NCI-H526 treated with DMSO at 0.1 percent for 48 hours (cell line): ENCODE data around the gene LRP2.
A peak's percentile ranks its signal among the peaks of the same experiment; 100 is the strongest.

Source experiments
- DNase-seq: peaks from one replicate; lab custom pipeline; 2025; lab: John Stamatoyannopoulos, UW

Gene LRP2

DNA sequence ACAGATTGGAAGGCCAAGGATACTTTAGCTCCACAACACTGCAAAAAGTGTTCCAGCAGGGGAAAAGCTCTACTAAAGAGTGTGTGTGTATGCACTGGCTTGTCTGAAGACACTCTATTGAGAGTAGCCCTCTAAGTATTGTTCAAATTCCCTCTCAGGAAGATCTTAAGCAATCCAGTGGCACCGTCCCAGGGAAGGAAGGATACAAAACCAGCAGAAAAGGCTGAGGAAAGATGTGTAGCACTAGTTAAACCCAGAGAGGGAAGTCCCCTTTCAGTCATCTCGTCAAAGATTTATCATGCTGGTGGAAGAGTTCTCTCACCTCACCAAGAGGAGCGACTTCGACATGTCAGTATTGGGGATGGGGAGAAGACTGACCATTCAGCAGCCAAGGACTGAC, 242.5 kb downstream of the LRP2 start:
- no peak for DNase-seq

DNA sequence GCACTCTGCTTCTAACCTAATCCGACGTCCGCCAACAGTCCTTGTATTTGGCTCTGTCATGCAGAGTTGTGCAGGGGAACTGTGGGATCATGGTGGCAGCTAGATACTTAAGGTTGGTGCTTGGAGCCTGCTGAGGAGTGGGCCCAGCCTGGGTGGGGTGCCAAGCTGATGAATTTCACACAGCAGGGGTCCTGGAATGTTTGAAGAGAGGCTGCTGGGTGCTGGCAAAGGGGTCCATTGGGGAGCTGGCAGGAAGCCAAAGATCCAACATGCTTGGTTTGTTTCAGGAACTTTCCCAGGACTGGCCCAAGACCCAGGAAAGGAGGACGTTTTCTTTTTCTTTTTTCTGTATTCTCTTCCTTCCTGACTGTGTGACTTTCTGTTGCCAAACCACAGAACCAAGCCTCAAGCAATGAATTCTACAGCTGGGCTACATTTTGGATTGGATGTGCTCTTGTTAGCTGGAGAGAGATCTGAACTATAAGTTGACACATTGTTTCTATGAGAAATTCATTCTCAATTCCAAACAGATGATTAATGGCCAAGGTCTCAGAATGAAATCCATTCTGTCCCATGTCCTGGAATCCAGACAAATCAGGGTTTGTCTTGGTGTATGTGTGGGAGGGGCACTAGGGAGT, 243.1 kb downstream of the LRP2 start:
- DNase-seq: no peak

DNA sequence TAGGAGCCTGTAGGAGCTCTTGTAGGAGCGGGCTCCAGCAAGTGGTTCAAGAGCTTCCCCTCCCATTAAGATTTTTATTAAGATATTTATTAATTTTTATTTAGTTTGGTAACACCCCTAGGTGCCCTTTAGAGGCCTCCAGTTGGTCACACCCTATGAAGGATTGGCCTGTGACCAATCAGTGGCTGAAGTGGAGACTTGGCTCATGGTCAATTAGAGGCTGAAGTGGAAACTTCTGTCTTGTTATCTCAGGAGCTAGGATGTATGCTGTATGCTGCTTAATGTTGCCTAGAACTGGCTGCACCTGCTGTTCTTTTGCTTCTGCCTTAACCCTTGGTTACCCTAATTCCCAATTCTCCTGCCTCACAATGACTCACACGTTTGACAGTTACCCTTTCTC, 244.3 kb downstream of the LRP2 start:
- DNase-seq: no peak

DNA sequence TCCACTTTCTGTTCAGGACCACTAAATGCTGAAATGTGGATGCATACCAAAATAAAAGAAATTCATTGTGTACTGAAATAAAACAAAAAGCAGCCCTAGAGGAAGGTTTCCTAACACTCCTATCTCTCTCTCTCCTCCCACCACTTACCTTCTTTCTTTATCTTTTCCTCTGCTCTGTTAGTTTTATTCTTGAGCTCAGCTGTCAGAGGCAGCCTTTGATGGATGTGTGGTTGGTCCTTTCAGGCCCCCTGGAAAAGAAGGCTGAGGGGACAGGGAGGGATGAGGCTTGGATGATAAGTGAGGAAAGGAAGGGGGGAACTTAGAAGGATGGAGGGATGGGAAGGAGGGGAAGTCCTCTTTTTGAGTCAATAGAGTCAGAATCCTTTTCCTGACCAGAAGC, 245.3 kb downstream of the LRP2 start:
- no peak for DNase-seq

DNA sequence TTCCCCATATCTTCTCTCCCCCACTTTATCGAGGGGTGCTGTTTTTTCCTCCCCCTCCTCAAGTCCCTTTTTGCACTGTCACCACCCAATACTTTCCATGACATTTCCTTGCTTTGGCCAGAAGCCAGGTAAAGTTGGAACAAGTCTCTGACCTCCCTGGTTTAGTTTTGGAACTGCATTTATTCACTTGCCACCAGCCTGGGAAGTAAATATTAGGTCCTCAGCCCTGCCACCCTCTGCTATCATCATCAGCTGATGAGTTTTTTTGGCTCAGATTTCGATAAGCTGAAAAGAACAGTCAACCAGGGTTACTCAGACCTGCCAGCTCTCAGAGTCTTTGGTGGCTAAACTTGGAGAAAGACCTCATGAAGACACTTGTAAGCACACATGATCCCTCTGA, 246.0 kb downstream of the LRP2 start:
- DNase-seq: no peak

DNA sequence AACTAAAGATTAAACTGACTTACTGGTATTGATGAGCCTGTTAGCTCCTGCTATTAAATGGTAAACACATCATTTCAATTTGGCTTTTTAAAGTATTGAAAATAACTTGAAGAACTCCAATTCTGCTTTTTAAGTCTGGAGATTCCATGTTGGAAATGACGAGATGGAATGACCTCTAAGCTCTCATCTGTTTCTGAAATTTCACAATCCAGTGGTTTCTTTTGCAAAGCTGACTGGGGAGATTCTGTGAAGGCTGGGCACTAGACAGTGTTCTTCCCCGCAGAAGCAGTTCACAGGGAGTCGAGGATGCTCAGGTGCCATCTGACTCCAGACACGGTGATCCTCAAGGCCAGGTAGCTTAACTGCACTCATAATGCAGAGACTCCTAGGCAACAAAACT, 248.3 kb downstream of the LRP2 start:
- no peak for DNase-seq

DNA sequence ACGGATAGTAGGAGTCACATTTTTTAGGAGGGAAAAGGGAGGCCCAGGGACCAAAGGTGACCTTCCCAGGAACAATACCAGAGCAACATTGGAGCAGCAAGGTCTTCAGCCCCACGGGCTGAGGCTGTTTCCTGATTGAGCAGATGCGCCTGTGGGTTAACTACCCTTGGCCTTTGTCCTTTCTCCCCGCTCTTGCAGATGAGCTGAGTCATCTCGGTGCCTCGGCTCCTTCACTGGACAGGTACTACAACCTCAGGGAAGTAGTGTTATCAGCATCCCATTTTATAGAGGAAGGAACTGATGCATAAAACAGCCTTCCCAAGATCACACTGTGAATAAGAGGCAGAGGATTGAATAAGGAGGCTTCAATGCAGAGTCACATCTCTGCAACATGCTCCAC, 249.5 kb downstream of the LRP2 start:
- DNase-seq: no peak

DNA sequence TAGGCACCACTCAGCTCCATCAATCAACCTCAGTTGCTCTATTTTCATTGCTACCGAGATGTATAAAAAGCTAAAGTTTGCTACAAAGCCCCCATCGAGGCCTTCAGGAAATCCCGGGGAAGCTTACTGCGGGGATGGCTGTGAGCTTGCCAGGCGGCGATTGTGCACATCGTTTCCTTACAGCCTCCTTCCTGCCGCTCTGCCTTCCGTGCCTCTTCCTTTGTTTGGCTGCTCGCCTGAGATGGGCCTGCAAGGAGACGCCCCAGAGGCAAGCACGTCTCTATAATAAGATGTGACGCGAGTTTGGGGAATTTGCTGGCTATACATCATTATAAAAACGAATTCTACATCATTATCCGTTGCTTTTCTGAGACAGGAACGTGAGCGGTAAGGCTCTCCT, 251.4 kb downstream of the LRP2 start:
- no peak for DNase-seq

DNA sequence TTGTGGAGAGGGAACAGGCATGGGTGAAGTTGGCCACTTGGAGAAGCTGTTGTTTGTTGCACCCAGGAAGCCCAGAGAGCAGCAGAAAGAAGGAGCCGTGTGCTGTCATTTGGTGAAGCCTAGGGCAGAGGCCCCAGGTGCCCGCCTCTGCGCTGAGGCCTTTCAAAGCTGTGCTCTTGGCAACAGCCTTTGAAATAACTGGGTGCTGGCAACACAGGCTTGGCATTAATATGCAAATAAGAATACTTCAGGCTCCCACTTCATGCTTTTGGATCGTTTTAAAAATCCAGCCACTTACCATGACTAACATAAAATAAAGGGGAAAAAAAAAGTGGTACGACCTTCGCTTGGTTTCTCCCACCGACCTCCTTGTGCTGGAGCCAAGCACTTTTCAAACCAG, 251.9 kb downstream of the LRP2 start:
- DNase-seq: no peak

DNA sequence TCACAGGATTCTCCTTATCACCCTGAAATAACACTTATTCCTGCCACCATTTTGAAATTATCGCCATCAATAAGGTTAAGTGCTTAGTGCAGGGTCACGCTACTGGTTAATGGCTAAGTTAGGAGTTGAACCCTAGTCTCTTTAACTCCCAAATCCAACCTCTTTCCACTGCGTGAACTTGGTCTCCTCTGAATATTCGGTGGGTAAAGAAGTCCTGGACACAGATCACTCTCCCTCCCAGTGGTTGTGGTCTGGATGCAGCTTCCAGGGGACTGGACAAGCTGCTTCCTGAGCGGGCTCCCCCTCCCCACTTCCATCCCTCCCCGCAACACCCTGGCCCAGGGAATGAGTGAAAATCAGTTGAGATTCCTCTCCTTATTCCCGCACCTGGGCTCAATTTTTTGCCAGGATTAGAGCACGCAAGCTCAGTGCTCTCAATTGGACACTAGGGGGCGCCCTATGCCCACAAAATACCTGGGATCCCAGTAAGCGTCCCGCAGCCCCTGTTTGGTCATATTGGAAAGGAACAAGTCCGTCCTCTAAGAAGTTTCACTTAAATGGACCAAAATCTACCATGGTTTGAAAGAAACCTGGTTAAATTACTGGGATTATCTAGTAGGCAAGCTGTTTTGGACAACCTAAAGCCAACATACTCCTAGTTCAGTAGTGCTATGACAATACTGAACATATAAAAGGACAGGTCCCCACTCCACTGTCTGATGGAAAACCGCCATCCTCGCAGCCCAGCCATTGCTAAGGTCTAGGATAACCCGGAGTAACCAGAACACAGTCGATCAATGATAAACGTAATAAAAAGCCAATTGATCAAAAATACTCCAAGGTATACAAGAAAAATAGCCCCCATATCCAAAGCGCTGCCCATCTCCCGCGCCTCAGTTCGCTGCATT, 252.6 kb downstream of the LRP2 start:
- DNase-seq: peak; percentile 60

DNA sequence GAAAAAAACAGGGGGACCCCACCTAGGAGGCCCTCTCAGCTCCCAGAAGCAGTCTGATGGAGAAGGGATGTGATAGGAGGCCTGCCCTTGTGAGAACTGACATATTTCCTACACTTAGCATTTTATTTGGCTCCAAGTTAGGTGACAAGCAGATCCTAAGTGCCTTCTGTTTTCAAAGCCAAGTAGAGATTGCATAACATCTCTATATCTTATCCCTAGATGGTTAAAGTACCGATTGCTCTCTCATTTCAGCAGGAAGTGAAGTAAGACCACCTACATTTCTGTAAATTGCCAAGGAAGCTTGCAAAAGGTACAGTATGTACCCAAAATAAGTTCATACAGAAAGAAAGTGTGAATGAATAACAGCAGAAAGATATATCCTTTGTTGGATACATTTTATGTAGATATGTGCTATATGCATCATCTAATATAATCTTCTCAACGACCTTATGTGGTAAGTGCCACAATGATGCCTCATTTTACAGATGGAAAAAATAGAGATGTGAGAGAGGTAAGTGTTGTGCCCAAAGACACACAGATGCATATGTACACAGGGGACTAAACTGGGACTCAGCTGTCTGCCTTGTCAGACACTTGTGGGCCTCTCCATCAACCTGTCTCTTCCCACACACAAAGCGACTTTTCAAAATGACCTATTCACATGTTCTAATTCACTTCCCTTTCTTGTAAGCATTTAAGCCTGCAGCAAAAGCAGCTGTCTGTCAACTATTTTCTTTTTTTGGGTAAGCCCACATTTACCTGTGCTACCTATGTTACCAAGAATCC, 254.0 kb downstream of the LRP2 start:
- no peak for DNase-seq

DNA sequence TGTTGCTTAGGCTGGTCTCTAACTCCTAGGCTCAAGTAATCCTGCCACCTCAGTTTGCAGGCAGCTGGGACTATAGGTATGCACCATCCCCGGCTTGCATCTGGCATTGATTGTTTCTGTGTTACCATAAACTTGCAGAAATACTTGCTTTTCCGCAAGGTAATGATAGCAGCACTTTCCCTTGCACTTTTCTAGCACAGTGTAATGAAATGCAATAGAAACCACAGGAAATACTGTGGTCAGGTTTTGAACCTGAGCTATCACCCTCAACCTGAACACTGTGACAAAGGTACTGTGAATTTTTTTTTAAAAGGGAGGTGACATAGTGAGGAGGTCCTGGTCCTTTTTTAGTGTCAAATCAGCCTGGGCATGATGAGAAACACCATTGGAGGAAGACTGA, 254.7 kb downstream of the LRP2 start:
- DNase-seq: no peak

DNA sequence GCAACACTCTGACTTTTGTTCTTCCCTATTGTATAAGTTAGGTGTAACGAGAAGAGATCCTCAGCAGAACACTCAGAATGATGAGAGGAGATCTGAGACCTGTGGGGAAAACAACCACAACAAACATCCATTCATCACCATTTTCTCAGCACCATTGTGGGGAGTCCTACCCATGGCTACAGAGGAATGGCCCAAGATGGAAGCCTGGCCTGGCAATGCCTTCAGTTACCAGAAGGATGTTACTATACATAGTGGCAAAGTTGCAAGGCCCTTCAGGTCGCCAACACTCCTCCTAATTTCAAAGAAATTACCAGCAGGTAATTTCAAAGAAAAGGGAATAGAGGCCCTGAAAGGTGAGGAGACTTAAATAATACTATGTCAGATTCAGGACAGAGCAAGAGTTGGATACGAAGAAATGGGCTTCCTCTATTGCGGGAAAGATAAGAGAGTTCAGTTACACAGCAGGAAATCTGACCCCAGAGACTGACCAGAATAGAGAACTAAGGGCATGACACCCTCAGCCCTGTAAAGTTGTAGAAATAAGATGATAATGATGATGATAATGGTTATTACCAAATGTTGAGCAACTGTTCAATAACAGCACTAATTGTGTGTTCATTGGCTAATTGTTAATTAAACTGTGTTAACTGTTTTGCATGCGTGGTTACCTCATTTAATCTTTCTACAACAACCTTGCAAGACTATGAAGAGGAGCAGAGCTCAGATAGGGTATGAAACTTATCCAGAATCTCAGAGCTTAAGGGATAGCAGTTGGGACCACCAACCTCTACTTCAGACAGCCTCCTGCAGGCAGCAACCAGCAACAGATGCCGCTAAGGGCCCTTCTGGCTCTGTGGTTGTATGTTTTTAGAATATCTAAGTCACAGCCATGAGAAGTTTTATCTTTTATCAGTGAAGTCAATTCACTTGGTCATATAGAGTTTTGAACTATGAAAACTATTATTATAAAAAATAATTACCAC, 255.5 kb downstream of the LRP2 start:
- no peak for DNase-seq

DNA sequence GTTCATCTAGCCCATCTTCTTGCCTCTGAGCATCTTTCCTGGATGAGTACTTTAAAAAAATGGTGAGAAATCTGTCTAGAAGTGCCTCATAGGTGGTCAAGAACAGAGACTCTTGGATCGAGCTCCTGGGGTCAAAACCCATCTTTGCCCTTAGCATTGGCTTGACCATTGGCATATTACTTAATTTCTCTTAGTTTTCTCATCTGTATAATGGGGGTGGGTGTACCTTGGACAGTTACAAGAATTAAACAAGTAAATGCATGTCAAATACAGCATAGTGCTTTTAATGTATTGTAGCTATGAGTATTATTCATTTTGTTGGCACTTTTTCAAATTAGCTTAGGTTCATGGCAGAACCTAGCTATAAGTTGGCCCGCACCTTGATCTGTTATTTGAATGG, 256.2 kb downstream of the LRP2 start:
- DNase-seq: no peak

DNA sequence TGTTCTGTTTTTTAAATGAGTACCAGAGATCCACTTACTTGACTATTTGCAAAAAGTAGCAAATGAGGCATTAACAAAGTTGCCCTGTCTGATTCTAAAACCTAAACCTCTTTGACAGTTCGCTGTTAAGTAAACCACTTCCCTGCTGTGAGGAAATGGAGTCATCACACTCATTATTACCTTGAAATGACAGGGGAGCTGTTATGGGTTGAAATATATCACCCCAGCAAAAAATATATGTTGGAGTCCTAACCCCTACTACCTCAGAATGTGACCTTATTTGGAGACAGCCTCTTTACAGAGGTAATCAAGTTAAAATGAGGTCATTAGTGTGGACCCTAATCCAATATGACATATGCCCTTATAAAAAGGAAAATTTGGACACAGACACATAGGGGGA, 256.9 kb downstream of the LRP2 start:
- no peak for DNase-seq

DNA sequence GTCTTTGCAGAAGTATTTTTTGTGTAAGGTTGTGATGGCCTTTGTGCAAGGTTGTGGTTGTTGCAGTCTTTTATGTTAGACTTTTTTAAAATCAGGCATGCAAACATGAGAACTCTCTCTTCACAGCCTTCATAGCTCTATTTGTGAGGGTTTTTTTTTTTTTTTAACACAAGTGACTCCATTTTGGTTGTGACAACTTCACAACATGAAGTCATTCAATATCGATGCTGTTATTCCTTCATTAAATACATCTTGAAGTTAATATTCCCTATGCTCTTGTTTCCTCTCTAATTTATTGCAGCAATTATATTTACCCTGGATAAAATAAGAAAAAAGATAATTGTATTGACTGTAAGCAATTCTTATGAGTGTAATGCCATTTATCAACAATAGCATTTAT, 257.5 kb downstream of the LRP2 start:
- no peak for DNase-seq

DNA sequence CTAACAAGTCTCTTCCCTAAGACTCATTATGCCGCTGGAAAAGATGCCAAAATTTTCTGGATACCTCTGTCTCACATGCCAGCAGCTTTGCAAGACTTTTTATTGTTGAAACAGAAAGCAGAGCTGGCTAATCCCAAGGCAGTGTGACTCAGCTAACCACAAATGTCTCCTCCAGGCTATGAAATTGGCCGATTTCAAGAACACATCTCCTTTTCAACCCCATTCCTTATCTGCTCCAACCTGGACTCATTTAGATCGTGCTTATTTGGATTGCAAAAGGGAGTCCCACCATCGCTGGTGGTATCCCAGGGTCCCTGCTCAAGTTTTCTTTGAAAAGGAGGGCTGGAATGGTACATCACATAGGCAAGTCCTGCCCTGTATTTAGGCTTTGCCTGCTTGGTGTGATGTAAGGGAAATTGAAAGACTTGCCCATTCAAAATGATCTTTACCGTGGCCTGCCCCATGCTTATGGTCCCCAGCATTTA, 266.7 kb downstream of the LRP2 start:
- DNase-seq: no peak

DNA sequence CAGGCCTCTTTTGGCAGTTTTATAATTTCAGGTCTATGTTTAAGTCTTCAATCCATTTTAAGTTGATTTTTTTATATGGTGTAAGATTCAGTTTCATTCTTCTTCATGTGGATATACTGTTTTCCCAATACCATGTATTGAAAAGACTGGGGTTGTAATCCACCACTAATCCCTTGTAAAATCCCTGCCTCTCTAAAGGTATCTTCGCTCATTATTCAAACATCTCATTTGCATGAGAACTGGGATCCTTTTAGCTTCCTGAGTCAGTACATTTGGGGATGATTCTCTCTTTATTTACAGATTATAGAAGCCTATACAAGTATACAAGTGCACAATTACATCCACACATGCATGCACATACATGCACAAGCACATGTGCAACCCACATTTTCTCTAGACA, 267.7 kb downstream of the LRP2 start:
- DNase-seq: no peak

DNA sequence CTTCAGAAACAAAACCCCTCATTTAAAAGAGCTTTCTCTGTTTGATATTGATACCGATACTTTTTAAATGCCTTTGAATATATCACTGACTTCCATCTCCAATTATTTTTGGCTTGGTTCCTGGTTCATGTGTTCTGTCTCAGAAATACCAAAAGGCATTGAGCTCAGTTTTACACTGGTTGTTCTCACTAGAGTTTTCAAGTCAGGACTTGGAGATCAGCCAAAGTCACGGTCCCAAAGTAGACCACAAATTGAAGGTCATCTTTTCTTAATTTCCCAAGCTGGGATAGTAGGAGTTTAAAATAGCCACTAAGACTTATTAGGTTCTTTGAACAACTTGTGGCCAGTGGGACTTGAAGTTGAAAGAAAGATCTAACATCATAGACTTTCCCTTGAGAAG, 268.8 kb downstream of the LRP2 start:
- DNase-seq: no peak

DNA sequence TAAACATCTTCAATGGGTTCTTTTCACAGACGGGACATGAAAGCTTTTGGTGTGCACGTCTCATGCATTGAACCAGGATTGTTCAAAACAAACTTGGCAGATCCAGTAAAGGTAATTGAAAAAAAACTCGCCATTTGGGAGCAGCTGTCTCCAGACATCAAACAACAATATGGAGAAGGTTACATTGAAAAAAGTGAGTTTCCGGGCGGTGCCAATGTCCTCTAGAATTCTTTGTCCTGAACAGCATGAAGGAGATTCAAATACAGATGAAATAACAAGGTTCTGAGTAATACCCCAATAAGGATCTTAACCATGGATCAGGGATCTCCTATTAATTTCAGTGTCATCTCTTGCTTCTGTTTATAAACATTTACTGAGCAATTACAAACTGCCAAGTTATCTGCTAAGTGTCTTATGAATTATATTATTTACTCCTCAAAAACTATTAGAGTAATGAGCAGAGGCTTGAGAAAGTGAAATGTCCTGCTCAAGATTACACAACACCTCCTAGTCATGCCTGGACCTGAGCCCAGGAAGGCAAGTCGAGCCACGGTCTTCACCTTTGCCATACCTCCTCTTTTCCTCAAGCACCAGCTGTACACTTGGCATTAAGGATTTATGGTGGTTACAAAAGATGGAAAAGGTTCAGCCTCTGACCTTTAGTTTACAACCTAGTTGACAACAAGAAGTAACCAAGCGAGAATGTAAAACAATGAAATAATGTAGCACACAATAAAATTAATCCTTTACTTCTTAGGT, 270.4 kb downstream of the LRP2 start:
- no peak for DNase-seq

DNA sequence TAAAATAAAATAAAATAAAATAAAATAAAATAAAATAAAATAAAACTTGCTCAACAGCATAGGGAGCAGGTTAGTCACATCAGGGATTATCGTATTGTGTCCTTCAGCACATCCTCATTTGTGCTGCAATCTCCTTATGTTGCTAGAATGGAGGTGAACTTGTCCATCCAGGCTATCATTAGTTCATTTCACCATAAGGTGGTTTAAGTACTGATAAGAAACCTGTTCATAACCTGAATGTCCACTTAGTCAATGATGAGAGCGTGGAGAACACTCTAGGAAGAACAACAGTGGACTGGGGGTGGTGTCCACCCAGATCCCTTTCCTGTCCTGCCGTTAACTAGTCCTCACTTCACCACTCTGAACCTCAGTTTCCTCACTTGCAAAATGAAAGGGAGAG, 271.1 kb downstream of the LRP2 start:
- DNase-seq: no peak
